ENCODE data around the gene TTC9B.

Gene TTC9B

GRCh38 chr19:40252395-40252794, 34.2 kb upstream of the TTC9B start:
- H3K9me2 ChIP-seq (replicated peaks; ENCODE audit: insufficient read depth, low read length), result no peaks in the 10 kb centered on the region
- no peak for DNase-seq
- H3K27ac ChIP-seq (ENCODE audit: low read length), result no peak overlapping the region
- no peak overlapping the region for H3K4me2 ChIP-seq (ENCODE audit: low read depth, low read length)
- no peaks in the 10 kb centered on the region for H3F3A ChIP-seq (ENCODE audit: insufficient read depth, low read length)
- H3K27me3 ChIP-seq (replicated peaks; ENCODE audit: insufficient read depth, low read length), result no peaks in the 10 kb centered on the region
- TF ChIP-seq EZH2 (optimal IDR thresholded peaks at IDR 0.05; ENCODE audit: low read depth, low read length) (no peak), CTCF (IDR thresholded peaks at IDR 0.05; ENCODE audit: low read length) (no peak), EZH2phosphoT487 (IDR thresholded peaks at IDR 0.05; ENCODE audit: low read length) (no peak)
- no peaks in the 10 kb centered on the region for H3K9me3 ChIP-seq (replicated peaks; ENCODE audit: insufficient read depth, low read length)
- no peak overlapping the region for H3K4me3 ChIP-seq (ENCODE audit: low read length)
- no peak overlapping the region for H2AFZ ChIP-seq (ENCODE audit: low read length)
- H3K79me2 ChIP-seq (ENCODE audit: low read length), result peaks cover 56% of the 10 kb centered on the region
- H4K20me1 ChIP-seq (ENCODE audit: insufficient read depth, low read length), result no peaks in the 10 kb centered on the region
- H3K4me1 ChIP-seq (ENCODE audit: low read length), result no peaks in the 10 kb centered on the region
- 0 out of 2 replicates have a peak, but pooled peaks cover 4% of the 10 kb centered on the region for H3K36me3 ChIP-seq (replicated peaks; ENCODE audit: insufficient read depth, low read length)
- no peak overlapping the region for H3K9ac ChIP-seq (ENCODE audit: low read length)

GRCh38 chr19:40251991-40252390, 33.8 kb upstream of the TTC9B start:
- Histone ChIP-seq H3K4me1 (ENCODE audit: low read length) (no peaks in the 10 kb centered on the region), H3K79me2 (ENCODE audit: low read length) (peaks cover 56% of the 10 kb centered on the region), H3F3A (ENCODE audit: insufficient read depth, low read length) (no peaks in the 10 kb centered on the region), H3K36me3 (replicated peaks; ENCODE audit: insufficient read depth, low read length) (0 out of 2 replicates have a peak, but pooled peaks cover 4% of the 10 kb centered on the region), H3K9me3 (replicated peaks; ENCODE audit: insufficient read depth, low read length) (no peaks in the 10 kb centered on the region), H3K4me3 (ENCODE audit: low read length) (no peak overlapping the region), H3K9ac (ENCODE audit: low read length) (no peak overlapping the region), H3K27ac (ENCODE audit: low read length) (no peak overlapping the region), H3K4me2 (ENCODE audit: low read depth, low read length) (no peak overlapping the region), H2AFZ (ENCODE audit: low read length) (no peak overlapping the region), H3K27me3 (replicated peaks; ENCODE audit: insufficient read depth, low read length) (no peaks in the 10 kb centered on the region), H4K20me1 (ENCODE audit: insufficient read depth, low read length) (no peaks in the 10 kb centered on the region), H3K9me2 (replicated peaks; ENCODE audit: insufficient read depth, low read length) (no peaks in the 10 kb centered on the region)
- no peak for DNase-seq
- TF ChIP-seq EZH2 (optimal IDR thresholded peaks at IDR 0.05; ENCODE audit: low read depth, low read length) (no peak), EZH2phosphoT487 (IDR thresholded peaks at IDR 0.05; ENCODE audit: low read length) (no peak), CTCF (IDR thresholded peaks at IDR 0.05; ENCODE audit: low read length) (no peak)

- no peak overlapping the region for H3K9ac ChIP-seq (ENCODE audit: low read length)
- H3K9me3 ChIP-seq (replicated peaks; ENCODE audit: insufficient read depth, low read length), result no peaks in the 10 kb centered on the region
- 0 out of 2 replicates have a peak, but pooled peaks cover 4% of the 10 kb centered on the region for H3K36me3 ChIP-seq (replicated peaks; ENCODE audit: insufficient read depth, low read length)
- H4K20me1 ChIP-seq (ENCODE audit: insufficient read depth, low read length), result no peaks in the 10 kb centered on the region
- H3K27me3 ChIP-seq (replicated peaks; ENCODE audit: insufficient read depth, low read length), result no peaks in the 10 kb centered on the region
- no peak overlapping the region for H3K27ac ChIP-seq (ENCODE audit: low read length)
- DNase-seq, result no peak
- H3K4me2 ChIP-seq (ENCODE audit: low read depth, low read length), result no peak overlapping the region
- H3K4me3 ChIP-seq (ENCODE audit: low read length), result no peak overlapping the region
- H3K9me2 ChIP-seq (replicated peaks; ENCODE audit: insufficient read depth, low read length), result no peaks in the 10 kb centered on the region
- peaks cover 56% of the 10 kb centered on the region for H3K79me2 ChIP-seq (ENCODE audit: low read length)
- no peaks in the 10 kb centered on the region for H3F3A ChIP-seq (ENCODE audit: insufficient read depth, low read length)
- H2AFZ ChIP-seq (ENCODE audit: low read length), result no peak overlapping the region
- H3K4me1 ChIP-seq (ENCODE audit: low read length), result no peaks in the 10 kb centered on the region
- no peak for TF ChIP-seq CTCF (IDR thresholded peaks at IDR 0.05; ENCODE audit: low read length)
- no peak for TF ChIP-seq EZH2 (optimal IDR thresholded peaks at IDR 0.05; ENCODE audit: low read depth, low read length)
- no peak for TF ChIP-seq EZH2phosphoT487 (IDR thresholded peaks at IDR 0.05; ENCODE audit: low read length)
These were observed 33.1 kb upstream of the TTC9B start for GRCh38 chr19:40251244-40251643.

All from MM.1S (cell line).